Endometrial microvascular endothelial cells (primary cell): ENCODE data around the gene SAXO1. TPM values are rescaled to one million over a fixed set of nuclear protein-coding genes. Genes with fewer than 3 reads are reported as not detected.
"Not testable (repeated sequence)": the region's sequence is repeated elsewhere in the genome, so short reads cannot be mapped to it uniquely, and the experiment has no call there.

Experiments used
- in situ Hi-C: cut with HindIII; loops from 2 replicates; pipeline ENCODE4 v1.10.0; 2017; ENCODE audit warnings: low sequenced_read_pairs, low pct_unique_long_range_greater_than_20kb; ENCODE audit errors: inconsistent ontology term
- total RNA-seq: library from RNA; depleted of rRNA; stranded (reverse); fragments of >200 nt; gene quantifications from one replicate; pipeline ENCODE4 v1.2.3, GENCODE V29; 2015; ENCODE audit errors: inconsistent ontology term

Gene SAXO1
- total RNA-seq = not detected

- in situ Hi-C loops = no loop called here
Observed at GRCh38 chr9:19033015-19033414, at the start of gene SAXO1. Gene SAXO1, minus strand, starts transcription at chr9:19033209. Its CDS starts 301 bp downstream, at chr9:19032908.

GRCh38 chr9:19074836-19075235 is 41.8 kb upstream of the SAXO1 start:
- in situ Hi-C loops = no loop called here

- in situ Hi-C loops = no loop called here
Observed at GRCh38 chr9:19074229-19074628, 41.2 kb upstream of the SAXO1 start.

- in situ Hi-C loops = no loop called here
Observed at GRCh38 chr9:19057033-19057432, 24.0 kb upstream of the SAXO1 start.

GRCh38 chr9:19050637-19051591 is 17.9 kb upstream of the SAXO1 start:
- in situ Hi-C loops = no loop called here

GRCh38 chr9:19049917-19050636 is 17.1 kb upstream of the SAXO1 start:
- in situ Hi-C loops = no loop called here

GRCh38 chr9:19048966-19049916 is 16.2 kb upstream of the SAXO1 start, which contains the start of gene RRAGA:
Gene RRAGA, plus strand, starts transcription at chr9:19049427. Its CDS starts 233 bp downstream, at chr9:19049660.
- in situ Hi-C loops = no loop called here

GRCh38 chr9:19036611-19037010 is 3.6 kb upstream of the SAXO1 start:
- in situ Hi-C loops = no loop called here

GRCh38 chr9:19032406-19032805 is 603 bp downstream of the SAXO1 start:
- in situ Hi-C loops = no loop called here

GRCh38 chr9:19030899-19031298 is 2.1 kb downstream of the SAXO1 start:
- in situ Hi-C loops = no loop called here

- in situ Hi-C loops = no loop called here
Observed at GRCh38 chr9:19028835-19029451, 4.1 kb downstream of the SAXO1 start.

GRCh38 chr9:19027825-19028224 is 5.2 kb downstream of the SAXO1 start:
- in situ Hi-C loops = no loop called here

GRCh38 chr9:19026375-19026774 is 6.6 kb downstream of the SAXO1 start:
- in situ Hi-C loops = no loop called here

GRCh38 chr9:19023078-19023477 is 9.9 kb downstream of the SAXO1 start:
- in situ Hi-C loops = no loop called here

- in situ Hi-C loops = no loop called here
Observed at GRCh38 chr9:19022206-19022605, 10.8 kb downstream of the SAXO1 start.

- in situ Hi-C loops = not testable (repeated sequence)
Observed at GRCh38 chr9:19021649-19022048, 11.4 kb downstream of the SAXO1 start.

- in situ Hi-C loops = no loop called here
Observed at GRCh38 chr9:19020886-19021455, 12.0 kb downstream of the SAXO1 start.

GRCh38 chr9:19018201-19018600 is 14.8 kb downstream of the SAXO1 start:
- in situ Hi-C loops = no loop called here
